NCI-H146 treated with DMSO at 0.1 percent for 48 hours (cell line): ENCODE measurements around the gene SAP30L.

ENCODE experiments used
- DNase-seq: peaks from one replicate; lab custom pipeline; 2025; ENCODE audit not compliant: unreplicated experiment; lab: John Stamatoyannopoulos, UW

The SAP30L gene

GRCh38 chr5:154461531-154461930 is 15.7 kb downstream of the SAP30L start:
- no peak for DNase-seq

GRCh38 chr5:154464438-154464837 is 18.6 kb downstream of the SAP30L start:
- DNase-seq = no peak

- no peak for DNase-seq
These were observed 19.4 kb downstream of the SAP30L start for GRCh38 chr5:154465169-154465568.

GRCh38 chr5:154466147-154466546 is 20.4 kb downstream of the SAP30L start:
- DNase-seq = no peak

- DNase-seq = no peak
These were observed 20.9 kb downstream of the SAP30L start for GRCh38 chr5:154466671-154467070.

- DNase-seq = peak; percentile 11
These were observed 22.0 kb downstream of the SAP30L start for GRCh38 chr5:154467655-154468354.

- DNase-seq = no peak
These were observed 24.3 kb downstream of the SAP30L start for GRCh38 chr5:154470137-154470536.

- no peak for DNase-seq
These were observed 25.4 kb downstream of the SAP30L start for GRCh38 chr5:154470947-154471870.

- no peak for DNase-seq
These were observed 27.2 kb downstream of the SAP30L start for GRCh38 chr5:154472871-154473580.

- no peak for DNase-seq
These were observed 27.9 kb downstream of the SAP30L start for GRCh38 chr5:154473581-154474283.

GRCh38 chr5:154474396-154475334 is 28.9 kb downstream of the SAP30L start:
- DNase-seq = no peak

- DNase-seq = no peak
These were observed 30.0 kb downstream of the SAP30L start for GRCh38 chr5:154475591-154476353.

GRCh38 chr5:154476354-154477205 is 30.8 kb downstream of the SAP30L start:
- no peak for DNase-seq

GRCh38 chr5:154477382-154478223 is 31.8 kb downstream of the SAP30L start:
- no peak for DNase-seq

- peak; percentile 15 for DNase-seq
These were observed 32.4 kb downstream of the SAP30L start, which contains the start of gene HAND1 for GRCh38 chr5:154478224-154478565. Gene HAND1 (minus strand): TSS chr5:154478227. CDS start chr5:154478008, 219 bp downstream.

- no peak for DNase-seq
These were observed 33.0 kb downstream of the SAP30L start for GRCh38 chr5:154478752-154479159.
